Endothelial cell of umbilical vein (primary cell): Measurements from ENCODE around the gene FUT8.
"Not testable (repeated sequence)": the region's sequence is repeated elsewhere in the genome, so short reads cannot be mapped to it uniquely, and the experiment has no call there.

Experiments used
- POLR2AphosphoS5 ChIP-seq: IDR thresholded peaks from 2 replicates; pipeline ENCODE4 v1.6.1; 2012; ENCODE audit warnings: low read depth, mild to moderate bottlenecking, control low read depth, low read length, moderate library complexity; ENCODE audit not compliant: insufficient read depth
- TF ChIP-seq, protein P1 (sequence below), 2 donors: IDR thresholded peaks; 1 replicate in 1 of 2; 2 replicates in 1 of 2; pipeline ENCODE4 v1.5.1; 2011; ENCODE audit warnings: low read length in 2 of 2, mild to moderate bottlenecking in 2 of 2, moderate library complexity in 2 of 2, control low read depth in 1 of 2, inconsistent platforms in 1 of 2, low read depth in 1 of 2; ENCODE audit not compliant: insufficient read depth in 1 of 2; ENCODE audit errors: extremely low read depth in 1 of 2
- TF ChIP-seq, protein P2 (sequence below): IDR thresholded peaks from 2 replicates; pipeline ENCODE4 v1.6.1; 2011; ENCODE audit not compliant: insufficient read depth, insufficient read length

DNA sequence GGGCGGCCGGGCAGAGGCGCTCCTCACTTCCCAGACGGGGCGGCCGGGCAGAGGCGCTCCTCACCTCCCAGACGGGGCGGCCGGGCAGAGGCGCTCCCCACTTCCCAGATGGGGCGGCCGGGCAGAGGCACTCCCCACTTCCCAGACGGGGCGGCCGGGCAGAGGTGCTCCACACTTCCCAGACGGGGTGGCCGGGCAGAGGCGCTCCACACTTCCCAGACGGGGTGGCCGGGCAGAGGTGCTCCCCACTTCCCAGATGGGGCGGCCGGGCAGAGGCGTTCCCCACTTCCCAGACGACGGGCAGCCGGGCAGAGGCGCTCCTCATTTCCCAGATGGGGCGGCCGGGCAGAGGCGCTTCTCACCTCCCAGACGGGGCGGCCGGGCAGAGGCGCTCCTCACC is 304.3 kb downstream of the FUT8 start:
- TF ChIP-seq, protein P1, sequence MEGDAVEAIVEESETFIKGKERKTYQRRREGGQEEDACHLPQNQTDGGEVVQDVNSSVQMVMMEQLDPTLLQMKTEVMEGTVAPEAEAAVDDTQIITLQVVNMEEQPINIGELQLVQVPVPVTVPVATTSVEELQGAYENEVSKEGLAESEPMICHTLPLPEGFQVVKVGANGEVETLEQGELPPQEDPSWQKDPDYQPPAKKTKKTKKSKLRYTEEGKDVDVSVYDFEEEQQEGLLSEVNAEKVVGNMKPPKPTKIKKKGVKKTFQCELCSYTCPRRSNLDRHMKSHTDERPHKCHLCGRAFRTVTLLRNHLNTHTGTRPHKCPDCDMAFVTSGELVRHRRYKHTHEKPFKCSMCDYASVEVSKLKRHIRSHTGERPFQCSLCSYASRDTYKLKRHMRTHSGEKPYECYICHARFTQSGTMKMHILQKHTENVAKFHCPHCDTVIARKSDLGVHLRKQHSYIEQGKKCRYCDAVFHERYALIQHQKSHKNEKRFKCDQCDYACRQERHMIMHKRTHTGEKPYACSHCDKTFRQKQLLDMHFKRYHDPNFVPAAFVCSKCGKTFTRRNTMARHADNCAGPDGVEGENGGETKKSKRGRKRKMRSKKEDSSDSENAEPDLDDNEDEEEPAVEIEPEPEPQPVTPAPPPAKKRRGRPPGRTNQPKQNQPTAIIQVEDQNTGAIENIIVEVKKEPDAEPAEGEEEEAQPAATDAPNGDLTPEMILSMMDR (IDR thresholded peaks at IDR 0.05; ENCODE audit: extremely low read depth in 1 of 2, insufficient read depth in 1 of 2, low read depth in 1 of 2, low read length in 2 of 2) = not testable (repeated sequence)
- TF ChIP-seq, protein P2, sequence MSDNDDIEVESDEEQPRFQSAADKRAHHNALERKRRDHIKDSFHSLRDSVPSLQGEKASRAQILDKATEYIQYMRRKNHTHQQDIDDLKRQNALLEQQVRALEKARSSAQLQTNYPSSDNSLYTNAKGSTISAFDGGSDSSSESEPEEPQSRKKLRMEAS = not testable (repeated sequence)
- not testable (repeated sequence) for TF ChIP-seq POLR2AphosphoS5
